HG02852 (cell line): ENCODE measurements around the gene INTS13.
"Not testable (repeated sequence)": the region's sequence is repeated elsewhere in the genome, so short reads cannot be mapped to it uniquely, and the experiment has no call there.

ENCODE experiments used
- ATAC-seq: cut with Tn5 transposase; IDR thresholded peaks from one replicate; pipeline ENCODE4 v1.9.1; 2021; ENCODE audit warnings: mild to moderate bottlenecking, moderate library complexity; ENCODE audit not compliant: unreplicated experiment

INTS13 gene, protein sequence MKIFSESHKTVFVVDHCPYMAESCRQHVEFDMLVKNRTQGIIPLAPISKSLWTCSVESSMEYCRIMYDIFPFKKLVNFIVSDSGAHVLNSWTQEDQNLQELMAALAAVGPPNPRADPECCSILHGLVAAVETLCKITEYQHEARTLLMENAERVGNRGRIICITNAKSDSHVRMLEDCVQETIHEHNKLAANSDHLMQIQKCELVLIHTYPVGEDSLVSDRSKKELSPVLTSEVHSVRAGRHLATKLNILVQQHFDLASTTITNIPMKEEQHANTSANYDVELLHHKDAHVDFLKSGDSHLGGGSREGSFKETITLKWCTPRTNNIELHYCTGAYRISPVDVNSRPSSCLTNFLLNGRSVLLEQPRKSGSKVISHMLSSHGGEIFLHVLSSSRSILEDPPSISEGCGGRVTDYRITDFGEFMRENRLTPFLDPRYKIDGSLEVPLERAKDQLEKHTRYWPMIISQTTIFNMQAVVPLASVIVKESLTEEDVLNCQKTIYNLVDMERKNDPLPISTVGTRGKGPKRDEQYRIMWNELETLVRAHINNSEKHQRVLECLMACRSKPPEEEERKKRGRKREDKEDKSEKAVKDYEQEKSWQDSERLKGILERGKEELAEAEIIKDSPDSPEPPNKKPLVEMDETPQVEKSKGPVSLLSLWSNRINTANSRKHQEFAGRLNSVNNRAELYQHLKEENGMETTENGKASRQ

DNA sequence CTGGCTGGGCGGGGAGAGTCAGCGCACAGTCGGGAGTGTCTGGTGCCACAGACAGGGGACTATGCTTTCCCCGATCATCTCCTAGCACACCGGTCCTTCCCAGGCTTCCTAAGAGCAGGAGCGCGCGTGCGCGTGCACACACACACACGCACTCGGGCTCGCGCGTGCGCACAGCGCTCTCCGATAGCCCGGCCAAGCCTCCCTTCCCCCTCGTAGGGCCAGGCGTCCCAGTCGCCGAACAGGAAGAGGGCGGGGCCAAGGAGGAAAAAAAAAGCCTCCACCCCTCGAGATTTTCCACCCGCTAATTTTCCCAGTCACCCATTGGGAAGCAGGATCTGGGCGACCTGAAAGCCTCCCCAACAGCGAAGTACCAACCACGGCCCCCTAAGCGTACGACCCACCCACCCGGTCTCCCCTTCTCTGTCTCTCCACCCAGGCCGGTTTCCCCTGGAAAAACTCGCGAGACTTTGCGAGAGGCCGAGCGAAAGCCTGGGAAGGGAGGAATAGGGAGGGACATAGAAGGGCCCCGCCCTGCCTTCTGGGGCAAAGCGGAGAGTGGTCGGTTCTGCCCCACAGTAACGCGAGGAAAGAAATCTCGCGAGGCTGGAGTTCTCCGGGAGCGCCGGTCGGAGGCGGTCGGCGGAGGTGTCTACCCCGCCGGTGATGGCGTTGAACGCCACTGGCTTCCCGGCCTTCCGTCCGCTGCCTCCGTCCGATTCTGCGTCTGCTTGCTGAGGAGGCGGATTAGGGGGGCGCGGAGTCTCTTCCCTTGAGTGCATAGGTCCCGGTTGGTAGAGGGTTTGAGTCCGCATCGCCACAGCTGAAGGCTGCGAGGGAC is at the start of gene INTS13, which contains the start of gene FGFR1OP2:
INTS13 (minus strand) TSS at position 119 of the 838 bp plus-strand sequence. CDS start 1,178 bp downstream, outside the sequence.
FGFR1OP2 (plus strand) TSS at position 608 of the 838 bp plus-strand sequence. CDS start 15,689 bp downstream, outside the sequence.
- peak; percentile 82 for ATAC-seq

DNA sequence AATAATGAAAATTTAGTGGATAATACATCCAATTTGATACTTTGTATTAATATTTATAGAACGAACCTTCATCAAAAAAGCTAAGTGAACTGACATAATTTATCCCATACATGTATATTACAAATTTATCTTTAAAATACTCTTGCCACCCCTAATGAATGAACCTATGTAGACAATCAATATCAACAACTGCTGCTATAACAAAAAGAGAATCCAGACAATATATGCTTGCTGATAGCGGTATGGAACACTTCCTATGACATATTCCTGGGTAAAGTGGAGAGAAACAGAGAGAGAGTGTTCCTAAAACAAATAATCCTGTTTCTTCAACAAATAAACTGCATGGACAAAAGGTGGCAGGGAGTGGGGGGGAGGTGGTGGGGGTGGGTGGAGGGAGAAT is 45.1 kb upstream of the INTS13 start:
- no peak for ATAC-seq

DNA sequence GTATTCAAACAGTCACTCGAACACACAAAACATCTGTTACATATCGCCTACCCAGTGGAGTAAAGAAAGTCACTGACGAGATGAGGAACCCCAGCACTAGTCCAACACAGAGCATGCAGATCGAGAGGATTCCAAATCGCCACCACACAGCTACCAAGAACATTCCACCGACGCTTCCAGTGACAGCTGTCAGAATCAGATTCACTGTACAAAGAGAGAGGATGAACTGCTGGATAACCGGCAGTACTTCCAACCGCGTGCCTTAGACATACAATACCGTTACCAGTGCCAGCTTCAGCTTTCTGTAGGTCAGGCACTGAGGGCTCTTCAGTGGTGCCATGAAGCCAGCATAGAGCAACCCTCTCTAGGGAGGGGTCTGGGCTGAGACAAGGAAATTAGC is 42.0 kb upstream of the INTS13 start:
- ATAC-seq = no peak

DNA sequence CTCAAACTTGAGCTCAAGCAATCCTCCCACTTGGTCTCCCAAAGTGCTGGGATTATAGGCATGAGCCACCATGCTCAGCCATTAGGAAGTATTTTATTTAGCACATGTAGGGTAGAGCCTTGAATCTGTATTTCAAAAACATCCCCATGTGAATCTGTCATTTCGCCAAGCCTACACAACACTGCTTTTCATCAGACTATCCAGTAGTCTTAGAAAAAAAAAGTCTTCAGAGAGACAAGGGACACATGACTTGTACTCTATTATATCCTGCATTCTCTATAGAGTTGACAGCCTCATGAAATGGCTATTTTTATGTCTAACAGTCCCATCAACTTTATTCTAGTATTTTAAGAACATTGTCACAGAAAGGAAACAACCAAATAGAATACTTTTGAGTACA is 41.0 kb upstream of the INTS13 start:
- no peak for ATAC-seq

DNA sequence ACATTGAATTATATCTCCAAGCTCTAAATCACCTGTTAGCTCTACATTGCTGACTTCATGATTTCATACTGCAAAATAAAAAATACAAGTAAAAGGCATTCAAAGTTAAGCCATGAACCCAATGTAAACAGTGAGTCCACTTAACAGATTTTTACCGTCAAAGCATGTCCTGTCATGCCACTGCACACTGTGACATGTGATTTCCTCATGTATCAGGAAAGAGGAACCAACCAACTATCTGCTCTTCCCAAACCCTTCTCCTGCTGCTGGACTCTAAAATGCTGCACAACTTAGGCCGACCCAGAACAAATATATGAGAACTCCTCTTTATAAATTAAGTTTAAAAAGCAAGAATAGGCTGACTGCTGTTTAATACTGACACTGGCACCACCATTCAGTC is 38.9 kb upstream of the INTS13 start:
- no peak for ATAC-seq

DNA sequence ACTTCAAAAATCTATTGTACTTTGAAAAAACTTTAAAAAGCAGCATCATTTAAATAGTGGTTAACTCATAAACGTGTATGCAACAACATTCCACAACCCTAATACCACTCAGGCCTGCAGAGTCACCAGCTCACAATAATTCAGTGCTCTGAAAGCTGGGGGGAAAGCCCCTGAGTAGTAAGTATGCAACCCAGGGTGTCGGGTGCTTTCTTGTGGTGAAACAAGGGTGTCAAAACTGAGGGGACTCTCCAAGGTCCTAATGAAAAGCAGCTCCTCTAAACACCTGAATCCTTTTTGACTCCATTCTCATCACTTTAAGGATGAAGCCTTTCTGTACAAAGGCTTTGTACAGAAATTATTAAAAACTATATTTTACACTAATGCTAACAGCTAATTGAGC is 34.2 kb upstream of the INTS13 start:
- peak; percentile 99 for ATAC-seq

DNA sequence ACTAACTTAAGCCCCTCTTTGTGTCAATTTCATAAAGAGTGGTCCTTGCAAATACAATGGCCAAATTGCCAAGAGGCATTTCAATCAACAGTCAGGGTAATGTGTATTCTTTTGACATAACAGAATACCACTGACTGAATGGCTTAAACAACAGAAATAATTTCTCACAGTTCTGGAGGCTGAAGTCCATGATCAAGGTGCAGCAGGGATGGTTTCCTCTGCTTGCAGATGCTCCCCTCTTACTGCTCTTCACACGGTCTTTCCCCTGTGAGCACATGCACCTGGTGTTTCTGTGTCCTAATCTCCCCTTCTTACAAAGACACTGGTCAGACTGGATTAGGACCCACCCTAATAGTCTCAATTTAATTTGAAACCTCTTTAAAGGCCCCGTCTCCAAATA is 32.4 kb upstream of the INTS13 start:
- ATAC-seq = no peak

DNA sequence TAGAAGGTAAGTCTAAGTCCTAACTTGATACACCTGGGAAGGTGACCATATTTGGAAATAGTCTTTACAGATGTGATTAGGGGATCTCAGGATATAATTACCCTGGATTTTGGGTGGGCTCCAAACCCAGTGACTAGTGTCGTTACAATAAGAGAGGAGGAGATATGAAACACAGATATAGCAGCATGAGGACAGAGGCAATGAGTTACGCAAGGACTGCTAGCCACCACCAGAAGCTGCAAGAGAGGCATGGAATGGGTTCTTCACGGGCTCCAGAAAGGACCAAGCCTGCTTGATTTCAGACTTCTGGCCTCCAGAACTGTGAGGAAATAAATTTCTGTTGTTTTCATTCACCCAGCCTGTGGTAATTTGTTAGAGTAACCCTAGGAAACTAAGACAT is 29.1 kb upstream of the INTS13 start:
- ATAC-seq = no peak

DNA sequence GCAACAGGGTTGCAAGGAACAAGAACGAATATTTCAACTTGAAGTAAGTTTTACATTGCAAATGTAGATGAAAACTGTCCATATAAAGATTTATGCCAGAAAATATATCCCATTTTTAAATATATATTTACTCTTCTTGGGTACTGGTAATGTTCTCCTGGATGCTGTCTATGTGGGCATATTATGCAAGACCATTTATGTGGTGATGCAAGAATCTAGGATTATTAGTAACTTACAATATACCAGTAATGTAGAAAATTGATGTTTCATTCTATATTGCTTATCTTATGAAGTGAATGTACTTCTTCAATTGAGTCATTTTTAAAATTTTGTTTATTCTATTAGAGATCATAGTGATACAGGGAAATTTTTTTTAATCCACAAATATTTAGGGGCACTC is 25.6 kb upstream of the INTS13 start:
- ATAC-seq = no peak

DNA sequence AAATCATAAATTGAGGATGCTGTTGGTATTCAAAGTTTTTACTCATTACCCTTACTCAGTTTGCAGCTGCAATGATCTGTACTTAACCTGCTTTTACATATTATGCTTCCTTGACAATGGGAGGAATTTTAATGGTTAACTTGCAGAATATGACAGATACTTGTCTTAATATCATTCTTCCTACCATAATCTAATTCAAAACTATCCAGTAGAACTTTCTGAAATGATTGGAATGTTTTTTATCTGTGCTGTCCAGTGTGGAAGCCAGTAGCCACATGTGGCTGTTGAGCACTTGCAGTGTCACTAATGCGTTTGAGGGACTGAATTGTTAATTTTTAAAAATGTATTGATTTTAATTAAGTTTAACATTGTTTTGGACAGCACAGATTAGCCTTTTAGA is 24.0 kb upstream of the INTS13 start:
- no peak for ATAC-seq

DNA sequence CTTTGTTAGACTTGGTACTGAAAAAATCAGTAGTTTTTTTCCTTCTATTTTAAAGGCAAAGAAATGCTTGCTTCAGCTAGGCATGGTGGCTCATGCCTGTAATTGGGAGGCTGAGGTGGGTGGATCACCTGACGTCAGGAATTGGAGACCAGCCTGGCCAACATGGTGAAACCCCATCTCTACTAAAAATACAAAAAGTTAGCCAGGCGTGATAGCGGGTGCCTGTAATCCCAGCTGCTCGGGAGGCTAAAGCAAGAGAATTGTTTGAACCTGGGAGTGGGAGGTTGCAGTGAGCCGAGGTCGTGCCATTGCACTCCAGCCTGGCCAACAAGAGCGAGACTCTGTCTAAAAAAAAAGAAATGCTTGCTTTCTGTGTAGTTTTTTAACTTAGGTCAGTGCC is 23.6 kb upstream of the INTS13 start:
- ATAC-seq = not testable (repeated sequence)

DNA sequence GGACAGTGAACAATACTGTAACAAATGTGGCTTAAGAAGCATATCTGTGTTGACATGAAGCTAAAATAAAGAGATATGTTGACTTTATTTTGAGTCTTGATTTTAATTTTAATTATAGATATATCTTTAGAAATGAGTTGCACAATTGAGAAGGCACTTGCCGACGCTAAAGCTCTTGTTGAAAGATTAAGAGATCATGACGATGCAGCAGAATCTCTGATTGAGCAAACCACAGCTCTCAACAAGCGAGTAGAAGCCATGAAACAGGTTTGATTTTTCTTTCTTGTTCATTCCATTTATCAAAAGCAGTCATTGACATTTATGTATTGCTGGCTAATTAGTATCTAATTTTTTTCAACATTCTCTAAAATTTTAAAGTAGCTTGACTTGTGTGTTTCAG is 16.2 kb upstream of the INTS13 start:
- ATAC-seq = no peak

DNA sequence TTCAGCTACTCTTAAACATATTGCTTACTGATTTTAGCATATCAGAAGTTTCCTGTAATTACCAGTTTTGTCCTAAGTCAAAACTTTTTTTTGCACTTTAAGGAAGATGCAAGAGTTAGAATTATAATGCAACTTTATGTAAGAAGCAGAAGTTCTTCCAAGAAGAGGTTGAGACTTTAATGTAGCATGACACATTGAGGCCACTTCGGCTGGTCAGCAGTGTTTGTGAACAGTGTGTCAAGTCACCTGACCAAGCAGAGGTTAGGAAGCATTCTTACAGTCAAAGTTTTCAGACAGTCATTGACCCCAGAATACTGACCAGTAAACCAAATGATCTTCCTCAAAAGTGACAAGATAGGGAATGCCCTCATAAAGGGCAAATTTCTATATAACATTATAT is 15.7 kb upstream of the INTS13 start:
- no peak for ATAC-seq

DNA sequence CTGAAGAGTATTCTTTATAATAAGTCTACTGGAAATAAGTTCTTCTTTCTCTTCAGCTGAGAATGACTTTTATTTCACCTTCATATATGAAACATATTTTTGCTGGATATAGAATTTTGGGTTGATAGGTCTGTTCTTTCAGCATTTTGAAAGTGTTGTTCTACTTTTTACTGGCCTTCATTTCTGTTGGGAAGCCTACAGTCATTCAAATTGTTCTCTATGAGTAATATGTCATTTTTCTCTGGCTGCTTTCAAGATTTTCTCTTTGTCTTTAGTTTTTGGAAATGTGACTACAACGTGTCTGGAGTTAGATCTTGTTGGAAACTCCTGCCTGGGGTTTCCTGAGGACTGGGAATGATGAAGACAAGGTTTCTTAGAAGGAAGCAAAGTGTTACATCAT is 10.5 kb upstream of the INTS13 start:
- no peak for ATAC-seq

DNA sequence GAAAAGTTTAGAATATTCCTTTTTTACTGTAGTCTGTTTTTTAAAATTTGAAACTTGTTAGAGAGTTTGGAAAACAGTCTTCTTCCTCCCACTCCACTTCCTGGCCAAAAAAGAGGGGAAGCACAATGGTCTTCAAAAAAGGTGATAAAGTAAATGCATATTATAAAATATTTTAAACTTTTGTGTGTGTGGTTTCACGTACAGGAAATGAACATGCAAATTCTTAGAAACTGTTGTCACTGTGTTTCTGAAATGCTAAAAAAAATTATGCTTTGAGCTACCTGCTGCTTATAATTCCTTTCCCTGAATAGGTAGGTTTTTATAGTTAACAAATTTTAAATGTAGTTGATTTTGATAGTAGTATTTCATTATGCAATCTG is 3.4 kb upstream of the INTS13 start:
- ATAC-seq = no peak

DNA sequence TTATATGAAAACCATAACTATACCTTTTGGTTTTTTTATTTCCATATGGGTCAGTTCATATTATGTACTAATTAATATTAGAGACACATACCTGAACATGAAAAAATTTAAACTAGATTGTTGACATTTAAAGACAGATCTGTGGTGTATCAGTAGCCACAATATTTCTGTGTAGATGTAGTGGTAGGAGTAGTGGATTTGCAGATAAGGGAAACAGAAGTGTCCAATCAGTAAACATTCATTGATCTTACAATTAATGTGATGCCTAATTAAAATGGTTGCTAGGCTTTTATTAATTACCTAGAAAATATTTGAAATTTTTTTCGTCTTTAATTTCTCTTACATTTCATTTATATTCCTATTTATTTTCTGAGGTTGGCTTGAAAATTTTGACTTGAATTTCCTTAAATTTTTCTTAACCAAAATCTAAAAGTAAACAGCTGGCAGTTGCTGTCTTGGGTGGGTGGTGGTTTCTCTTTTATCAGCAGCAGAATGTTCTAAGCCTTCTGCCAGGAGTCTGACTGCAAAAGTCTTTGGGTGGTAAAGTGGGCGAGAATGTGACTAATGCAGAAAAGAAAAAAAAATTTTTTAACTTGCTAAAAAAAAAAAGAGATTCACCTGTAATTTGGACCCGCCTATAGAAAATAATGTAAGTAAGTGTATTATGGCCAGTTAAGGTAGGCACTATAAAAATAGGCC is 2.9 kb upstream of the INTS13 start:
- ATAC-seq = no peak

DNA sequence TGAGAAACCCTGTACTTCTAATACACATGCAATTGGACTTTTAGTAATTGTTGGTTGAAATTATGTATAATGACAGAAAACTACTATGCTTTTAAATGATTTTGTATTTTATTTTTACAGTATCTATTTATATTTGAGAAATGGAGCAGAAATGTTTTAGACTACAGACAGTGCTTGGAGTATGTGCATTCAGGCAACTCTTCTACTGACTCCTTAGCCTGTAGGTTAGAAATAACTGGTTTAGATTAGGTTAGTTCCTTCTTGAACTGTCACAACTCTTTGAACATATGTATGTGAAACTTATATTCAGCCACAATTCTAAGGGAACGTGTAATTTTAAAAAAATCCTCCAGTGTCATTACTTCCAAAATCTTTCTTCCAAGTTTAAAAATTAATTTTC is 2.2 kb upstream of the INTS13 start:
- no peak for ATAC-seq

DNA sequence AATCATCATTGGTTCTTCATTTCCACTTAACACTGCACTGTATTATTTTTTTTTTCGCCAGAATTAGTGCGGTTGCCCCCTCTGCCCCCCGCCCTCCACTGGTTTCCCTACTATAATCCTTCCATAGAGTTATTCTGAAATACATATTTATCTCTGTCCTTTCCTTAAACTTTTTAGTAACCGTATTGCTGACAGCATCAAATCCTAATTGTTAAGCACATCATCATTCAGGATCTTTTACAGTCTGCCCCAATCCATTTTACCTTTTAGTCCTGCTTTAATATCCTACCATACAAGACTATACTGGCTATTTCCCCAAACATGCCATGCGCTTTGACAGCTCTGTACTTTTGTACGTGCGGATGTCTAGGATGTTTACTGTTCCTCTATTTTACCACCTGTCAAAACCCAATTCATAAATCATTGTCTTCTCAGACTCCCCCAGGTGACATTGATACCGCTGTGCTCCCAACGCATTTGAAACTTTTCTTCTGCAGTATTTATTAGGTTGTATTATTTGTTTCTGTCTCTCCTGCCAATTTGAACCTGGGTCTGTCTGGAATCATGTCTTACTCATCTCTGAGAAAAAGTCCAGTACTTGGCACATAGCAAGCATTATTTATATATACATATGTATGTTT is 1.5 kb upstream of the INTS13 start:
- no peak for ATAC-seq

DNA sequence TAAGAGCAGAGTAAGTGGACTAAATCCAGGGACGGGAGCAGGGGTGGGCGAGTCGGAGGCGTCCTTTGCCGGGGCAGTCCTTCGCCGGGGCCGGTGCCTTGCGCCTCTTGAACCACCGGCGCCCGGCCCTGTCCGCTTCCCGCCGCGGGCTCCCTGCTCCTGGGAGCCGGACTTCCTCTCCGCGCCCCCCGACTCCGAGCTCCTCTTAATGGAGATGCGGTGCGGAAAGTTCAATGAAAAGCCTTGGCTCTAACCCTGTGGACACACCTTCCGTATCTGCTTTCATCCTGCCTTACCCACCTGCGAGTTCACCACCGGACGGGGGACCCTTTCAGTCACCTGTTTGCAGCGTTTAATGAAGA is 901 bp upstream of the INTS13 start:
- ATAC-seq = no peak

DNA sequence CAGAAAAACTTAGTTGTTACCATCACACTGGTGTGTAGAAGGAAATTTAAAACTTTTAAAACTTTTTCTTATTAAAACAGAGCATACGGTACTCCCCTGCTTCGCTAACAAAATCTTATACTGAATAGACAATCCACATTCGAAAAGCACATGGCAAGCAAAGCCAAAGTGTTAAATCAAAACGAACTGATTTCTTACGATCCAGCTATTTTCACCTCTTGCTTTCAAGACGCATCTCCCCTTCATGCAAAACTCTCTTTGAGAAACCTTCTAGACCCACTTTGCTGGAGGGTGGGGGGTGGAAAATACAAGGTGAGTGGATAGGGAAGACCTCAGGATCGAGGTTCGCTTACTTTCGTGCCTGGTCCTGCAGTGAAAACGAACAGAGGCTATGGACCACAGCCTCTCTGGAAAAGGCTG is 328 bp downstream of the INTS13 start:
- ATAC-seq = no peak
